CD4-positive, CD25-positive, alpha-beta regulatory T cell (primary cell): ENCODE data around the gene RABIF. TPM values are rescaled to one million over a fixed set of nuclear protein-coding genes. Genes with fewer than 3 reads are reported as not detected.
"Not testable (repeated sequence)": the region's sequence is repeated elsewhere in the genome, so short reads cannot be mapped to it uniquely, and the experiment has no call there.

Experiments used
- ATAC-seq, 2 donors: fragments of 150-1000 bp; cut with Tn5 transposase; one replicate each; pipeline ENCODE4 v1.10.0; 2021; ENCODE audit warnings: low read depth in 2 of 2, moderate number of reproducible peaks in 2 of 2, moderate library complexity in 1 of 2
- DNase-seq, 3 donors: peaks; one replicate each; pipeline versions ENCODE4 v3.0.0 to v3.0.0-alpha.2; 2012 to 2022; ENCODE audit warnings: mixed read lengths in 1 of 3
- H3K27ac ChIP-seq: one replicate; pipeline ENCODE4 v1.7.0; 2013; ENCODE audit warnings: mild to moderate bottlenecking, low read length; ENCODE audit not compliant: insufficient read depth, poor library complexity, severe bottlenecking
- H3K27me3 ChIP-seq: one replicate; pipeline ENCODE4 v1.7.0; 2013; ENCODE audit warnings: low read length; ENCODE audit not compliant: control insufficient read depth, insufficient read depth
- H3K36me3 ChIP-seq: one replicate; pipeline ENCODE4 v1.7.0; 2013; ENCODE audit warnings: mild to moderate bottlenecking, low read length, moderate library complexity; ENCODE audit not compliant: control insufficient read depth, insufficient read depth
- H3K4me1 ChIP-seq: 2 replicates; pipeline ENCODE4 v1.7.0; 2013; ENCODE audit warnings: mild to moderate bottlenecking, low read length; ENCODE audit not compliant: insufficient read depth, control insufficient read depth, poor library complexity, severe bottlenecking
- H3K4me3 ChIP-seq: one replicate; pipeline ENCODE4 v1.7.0; 2013; ENCODE audit warnings: low read depth, mild to moderate bottlenecking, low read length, moderate library complexity
- H3K9me3 ChIP-seq, 2 experiments: 1 replicate in 1 of 2; 2 replicates in 1 of 2; pipeline ENCODE4 v1.7.0; 2013; ENCODE audit warnings: low read length in 2 of 2, mild to moderate bottlenecking in 1 of 2, moderate library complexity in 1 of 2; ENCODE audit not compliant: control insufficient read depth in 2 of 2
- H3K27ac Mint-ChIP-seq, 3 donors: one replicate each; pipeline ENCODE4 v1.8.0; 2020 to 2022; ENCODE audit warnings: mild to moderate bottlenecking in 3 of 3, mixed read lengths in 3 of 3, moderate library complexity in 2 of 3
- H3K27me3 Mint-ChIP-seq: one replicate; pipeline ENCODE4 v1.8.0; 2022; ENCODE audit warnings: mild to moderate bottlenecking, mixed read lengths
- H3K36me3 Mint-ChIP-seq: one replicate; pipeline ENCODE4 v1.8.0; 2020; ENCODE audit warnings: mixed read lengths
- H3K4me1 Mint-ChIP-seq, 4 donors: one replicate each; pipeline ENCODE4 v1.8.0; 2020 to 2022; ENCODE audit warnings: mixed read lengths in 4 of 4, mild to moderate bottlenecking in 1 of 4
- H3K4me3 Mint-ChIP-seq, 4 donors: one replicate each; pipeline ENCODE4 v1.8.0; 2020 to 2022; ENCODE audit warnings: mild to moderate bottlenecking in 4 of 4, mixed read lengths in 4 of 4, moderate library complexity in 3 of 4
- H3K9me3 Mint-ChIP-seq, 7 donors: one replicate each; pipeline ENCODE4 v1.8.0; 2020 to 2022; ENCODE audit warnings: mixed read lengths in 7 of 7, mild to moderate bottlenecking in 3 of 7, moderate library complexity in 2 of 7
- polyA plus RNA-seq, 4 donors: library from polyadenylated mRNA; unstranded; fragments of 300-500 nt; fragmentation: Illumina TruSeq; gene quantifications; one replicate each; pipeline ENCODE4 v1.2.3, GENCODE V29; 2021
- total RNA-seq: library from RNA; stranded (reverse); gene quantifications from one replicate; pipeline ENCODE4 v1.2.3, GENCODE V29; 2022

RABIF gene
- total and polyA plus RNA-seq, 5 donors from 2014 or later, result 13.0 to 30.7 (median 26.8) TPM

DNA sequence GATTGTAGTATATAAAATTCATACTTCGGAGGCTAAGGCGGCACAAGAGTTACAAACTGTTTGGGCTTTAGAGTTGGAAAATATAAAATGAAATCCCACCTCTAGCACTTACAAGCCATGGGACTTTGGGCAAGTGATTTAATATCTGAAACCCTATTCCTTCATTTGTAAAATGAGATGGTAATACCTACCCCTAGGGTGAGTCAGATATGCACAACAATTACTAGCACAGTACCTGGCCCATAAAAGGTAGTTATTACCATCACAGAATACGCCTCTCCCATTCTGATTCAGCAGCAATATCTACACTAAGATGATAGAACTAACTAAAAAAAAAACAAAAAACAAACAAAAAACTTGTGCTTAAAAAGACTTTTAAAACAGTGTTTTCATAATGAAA, 34.6 kb upstream of the RABIF start:
- H3K4me1 ChIP-seq, result peaks cover 24% of the 10 kb centered on the region
- H3K27me3 ChIP-seq, result no peaks in the 10 kb centered on the region
- peaks cover 9% of the 10 kb centered on the region for H3K36me3 Mint-ChIP-seq
- peaks cover 9 to 46% (median 34%) of the 10 kb centered on the region in 4 donors for H3K4me1 Mint-ChIP-seq
- no peaks in the 10 kb centered on the region for H3K9me3 ChIP-seq
- no peak overlapping the region for H3K4me3 ChIP-seq
- no peak overlapping the region for H3K27ac Mint-ChIP-seq
- peaks cover 4% of the 10 kb centered on the region for H3K27me3 Mint-ChIP-seq
- peaks cover 0 to 2% (median 0%) of the 10 kb centered on the region in 7 donors for H3K9me3 Mint-ChIP-seq
- peaks cover 22% of the 10 kb centered on the region for H3K36me3 ChIP-seq
- no peak for DNase-seq
- ATAC-seq, result no peak
- no peak overlapping the region for H3K4me3 Mint-ChIP-seq
- H3K27ac ChIP-seq, result no peak overlapping the region

DNA sequence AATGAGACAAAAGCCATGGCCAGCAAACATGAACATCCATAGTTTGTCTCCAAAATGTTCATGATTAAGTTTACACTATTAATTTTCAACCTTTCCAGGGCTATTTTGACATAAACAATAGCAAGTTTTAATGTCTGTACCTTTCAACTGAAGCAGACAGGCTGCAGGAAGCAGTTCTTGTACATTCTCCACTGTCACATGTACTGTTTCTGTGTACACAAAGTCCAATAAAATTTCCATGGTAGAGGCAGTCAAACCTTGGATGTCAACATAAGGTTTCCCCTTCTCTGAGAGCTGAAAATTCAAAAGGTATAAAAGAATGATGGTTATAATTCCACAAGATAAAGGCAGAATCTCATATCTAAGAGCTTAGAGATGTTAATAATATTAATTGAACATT, 30.7 kb upstream of the RABIF start:
- DNase-seq, result no peak
- Histone ChIP-seq H3K4me3 (no peak overlapping the region), H3K4me1 (peaks cover 16% of the 10 kb centered on the region), H3K27ac (no peak overlapping the region), H3K36me3 (peaks cover 57% of the 10 kb centered on the region), H3K9me3 (no peaks in the 10 kb centered on the region), H3K27me3 (no peaks in the 10 kb centered on the region)
- Mint-ChIP-seq H3K9me3 (no peaks in the 10 kb centered on the region), H3K36me3 (peaks cover 18% of the 10 kb centered on the region), H3K27ac (no peak overlapping the region), H3K4me3 (no peak overlapping the region), H3K27me3 (no peaks in the 10 kb centered on the region), H3K4me1 (peaks cover 14 to 31% (median 18%) of the 10 kb centered on the region in 4 donors)
- no peak for ATAC-seq

- no peak for ATAC-seq
- Mint-ChIP-seq H3K4me1 (peaks cover 4 to 14% (median 7%) of the 10 kb centered on the region in 4 donors), H3K9me3 (no peaks in the 10 kb centered on the region), H3K4me3 (no peak overlapping the region), H3K36me3 (peaks cover 52% of the 10 kb centered on the region), H3K27ac (no peak overlapping the region), H3K27me3 (no peaks in the 10 kb centered on the region)
- Histone ChIP-seq H3K4me1 (no peaks in the 10 kb centered on the region), H3K4me3 (no peak overlapping the region), H3K9me3 (no peaks in the 10 kb centered on the region), H3K27ac (no peak overlapping the region), H3K27me3 (no peaks in the 10 kb centered on the region), H3K36me3 (peaks cover 85% of the 10 kb centered on the region)
- DNase-seq, result no peak
Measured at GRCh38 chr1:202915146-202915545, 26.2 kb upstream of the RABIF start.

GRCh38 chr1:202912476-202912875, 23.5 kb upstream of the RABIF start:
- DNase-seq, ATAC-seq, H3K4me1 ChIP-seq, H3K4me3 ChIP-seq, H3K27me3 ChIP-seq, H3K9me3 ChIP-seq, H3K9me3 Mint-ChIP-seq, H3K27ac ChIP-seq, H3K27me3 Mint-ChIP-seq, H3K4me3 Mint-ChIP-seq: not testable (repeated sequence)
- H3K36me3 Mint-ChIP-seq, result peaks cover 46% of the 10 kb centered on the region
- peak overlapping the region; percentile 2 to 76 (median 60) for H3K27ac Mint-ChIP-seq
- H3K4me1 Mint-ChIP-seq, result peaks cover 0 to 11% (median under 1%) of the 10 kb centered on the region in 4 donors
- H3K36me3 ChIP-seq, result peaks cover 88% of the 10 kb centered on the region

- DNase-seq (no peak), ATAC-seq (no peak)
- Mint-ChIP-seq H3K27me3 (no peaks in the 10 kb centered on the region), H3K36me3 (peaks cover 53% of the 10 kb centered on the region), H3K27ac (no peak overlapping the region), H3K9me3 (no peaks in the 10 kb centered on the region), H3K4me1 (peaks cover 0 to 9% (median 1%) of the 10 kb centered on the region in 4 donors), H3K4me3 (no peak overlapping the region)
- Histone ChIP-seq H3K27ac (no peak overlapping the region), H3K36me3 (peaks cover 74% of the 10 kb centered on the region), H3K9me3 (no peaks in the 10 kb centered on the region), H3K4me1 (no peaks in the 10 kb centered on the region), H3K4me3 (no peak overlapping the region), H3K27me3 (no peaks in the 10 kb centered on the region)
Measured at GRCh38 chr1:202909494-202909893, 20.5 kb upstream of the RABIF start.

DNA sequence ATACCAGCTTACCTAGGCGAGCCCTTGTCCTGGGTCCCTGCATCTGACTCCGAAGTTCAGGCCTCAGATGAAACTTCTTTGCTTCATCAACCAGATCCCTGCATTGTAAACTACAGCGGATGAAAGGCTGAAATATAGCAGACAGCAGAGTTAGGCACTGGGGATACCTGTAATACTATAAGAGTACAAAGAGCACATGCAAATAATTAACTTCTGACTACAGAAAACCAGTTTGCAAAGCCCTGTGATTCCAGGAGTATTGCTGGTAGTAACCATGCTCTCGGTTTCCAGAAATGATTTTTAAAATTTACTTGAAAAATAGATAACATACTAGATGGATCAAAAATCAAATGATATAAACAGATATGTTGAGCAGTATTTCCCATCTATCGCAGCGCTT, 20.0 kb upstream of the RABIF start:
- H3K36me3 Mint-ChIP-seq, result peaks cover 52% of the 10 kb centered on the region
- Histone ChIP-seq H3K27ac (no peak overlapping the region), H3K9me3 (no peaks in the 10 kb centered on the region), H3K4me3 (no peak overlapping the region), H3K27me3 (no peaks in the 10 kb centered on the region), H3K36me3 (peaks cover 74% of the 10 kb centered on the region), H3K4me1 (no peaks in the 10 kb centered on the region)
- H3K4me3 Mint-ChIP-seq, result no peak overlapping the region
- peaks cover 0 to 9% (median 1%) of the 10 kb centered on the region in 4 donors for H3K4me1 Mint-ChIP-seq
- H3K27ac Mint-ChIP-seq, result no peak overlapping the region
- ATAC-seq, result no peak
- no peak for DNase-seq
- H3K27me3 Mint-ChIP-seq, result no peaks in the 10 kb centered on the region
- H3K9me3 Mint-ChIP-seq, result no peaks in the 10 kb centered on the region

DNA sequence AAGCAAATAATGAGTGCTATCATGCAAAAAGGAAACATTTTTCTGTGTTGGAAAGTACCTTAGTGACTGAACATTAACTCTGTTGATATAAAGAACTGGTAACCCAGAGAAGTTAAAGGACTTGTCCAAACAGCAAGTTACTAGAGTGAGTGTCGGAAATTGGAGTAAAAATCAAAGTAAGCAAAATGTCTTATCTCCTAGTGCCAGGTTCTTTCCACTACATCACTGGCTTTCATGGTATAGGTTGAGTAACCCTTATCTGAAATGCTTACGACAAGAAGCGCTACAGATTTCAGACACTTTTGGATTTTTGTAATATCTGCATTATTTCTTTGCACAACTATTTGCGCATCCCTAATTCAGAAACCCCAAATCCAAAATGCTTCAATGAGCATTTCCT, 16.4 kb upstream of the RABIF start:
- H3K27me3 ChIP-seq, result no peaks in the 10 kb centered on the region
- H3K9me3 Mint-ChIP-seq, result no peaks in the 10 kb centered on the region
- H3K27me3 Mint-ChIP-seq, result no peaks in the 10 kb centered on the region
- H3K36me3 Mint-ChIP-seq, result peaks cover 30% of the 10 kb centered on the region
- ATAC-seq (no peak), DNase-seq (no peak)
- no peak overlapping the region for H3K27ac ChIP-seq
- H3K4me1 Mint-ChIP-seq, result peaks cover 0 to 2% (median 0%) of the 10 kb centered on the region in 4 donors
- H3K4me3 Mint-ChIP-seq, result no peak overlapping the region
- no peak overlapping the region for H3K4me3 ChIP-seq
- no peaks in the 10 kb centered on the region for H3K4me1 ChIP-seq
- no peak overlapping the region for H3K27ac Mint-ChIP-seq
- peaks cover 50% of the 10 kb centered on the region for H3K36me3 ChIP-seq
- no peaks in the 10 kb centered on the region for H3K9me3 ChIP-seq

GRCh38 chr1:202903808-202904207, 14.9 kb upstream of the RABIF start:
- H3K4me3 Mint-ChIP-seq, H3K9me3 ChIP-seq, H3K4me1 ChIP-seq, H3K27me3 ChIP-seq, H3K9me3 Mint-ChIP-seq, H3K4me3 ChIP-seq, H3K4me1 Mint-ChIP-seq, H3K27me3 Mint-ChIP-seq, H3K27ac Mint-ChIP-seq, DNase-seq, H3K27ac ChIP-seq, ATAC-seq: not testable (repeated sequence)
- H3K36me3 Mint-ChIP-seq, result peaks cover 23% of the 10 kb centered on the region
- H3K36me3 ChIP-seq, result peaks cover 39% of the 10 kb centered on the region
